ENCODE results near the gene GIPR. TPM values are rescaled to one million over a fixed set of nuclear protein-coding genes. Genes with fewer than 3 reads are reported as not detected.

GIPR gene
- total and polyA plus RNA-seq, 2 of the 13 experiments (the other 11 are each of a cell fraction or from before 2014, with no cell fraction given) = 0.15 to 1.2 TPM

- TF ChIP-seq ZFP36L1 (CRISPR knock-in tag; IDR thresholded peaks at IDR 0.05) (no peak), ERF (CRISPR knock-in tag; IDR thresholded peaks at IDR 0.05) (peak; percentile 33; the same call in 1 of the 2 replicates), ZNF225 (CRISPR knock-in tag; IDR thresholded peaks at IDR 0.05) (no peak), DR1 (CRISPR knock-in tag; IDR thresholded peaks at IDR 0.05) (no peak), REPIN1 (CRISPR knock-in tag; IDR thresholded peaks at IDR 0.05; ENCODE audit: borderline replicate concordance, low read depth) (no peak), TRIM24 (CRISPR knock-in tag; IDR thresholded peaks at IDR 0.05) (no peak), ZNF816 (CRISPR knock-in tag; IDR thresholded peaks at IDR 0.05; ENCODE audit: borderline replicate concordance) (no peak), ZFAT (CRISPR knock-in tag; conservative IDR thresholded peaks at IDR 0.05) (no peak), SP4 (CRISPR knock-in tag; IDR thresholded peaks at IDR 0.05) (0 out of 2 replicates have a peak, but pooled peaks have one; percentile 30), ZNF382 (CRISPR knock-in tag; IDR thresholded peaks at IDR 0.05; ENCODE audit: borderline replicate concordance) (no peak), KLF16 (CRISPR knock-in tag; IDR thresholded peaks at IDR 0.05) (no peak), POLR2G (IDR thresholded peaks at IDR 0.05; ENCODE audit: low read depth, low read length) (no peak), NCOA5 (CRISPR knock-in tag; IDR thresholded peaks at IDR 0.05) (no peak), ZNF329 (CRISPR knock-in tag; IDR thresholded peaks at IDR 0.05; ENCODE audit: low read depth) (no peak), SNAPC2 (CRISPR knock-in tag; IDR thresholded peaks at IDR 0.05) (0 out of 2 replicates have a peak, but pooled peaks have one; percentile 33), ZBTB3 (CRISPR knock-in tag; IDR thresholded peaks at IDR 0.05; ENCODE audit: borderline replicate concordance, low read depth) (no peak), ZNF234 (CRISPR knock-in tag; conservative IDR thresholded peaks at IDR 0.05) (no peak), ZNF484 (CRISPR knock-in tag; IDR thresholded peaks at IDR 0.05; ENCODE audit: borderline replicate concordance, low read depth) (no peak), NFRKB (IDR thresholded peaks at IDR 0.05) (no peak), ZNF274 (CRISPR knock-in tag; IDR thresholded peaks at IDR 0.05) (no peak), ZNF891 (CRISPR knock-in tag; IDR thresholded peaks at IDR 0.05) (no peak), AHR (CRISPR knock-in tag; IDR thresholded peaks at IDR 0.05) (no peak), ADNP (CRISPR knock-in tag; IDR thresholded peaks at IDR 0.05) (peak; percentile 59; the same call in 1 of the 2 replicates), SMAD1 (CRISPR knock-in tag; IDR thresholded peaks at IDR 0.05; ENCODE audit: borderline replicate concordance, low read depth) (no peak), ZNF761 (CRISPR knock-in tag; conservative IDR thresholded peaks at IDR 0.05) (no peak), CAMTA2 (CRISPR knock-in tag; IDR thresholded peaks at IDR 0.05; ENCODE audit: borderline replicate concordance) (no peak), SP5 (CRISPR knock-in tag; IDR thresholded peaks at IDR 0.05; ENCODE audit: borderline replicate concordance, low read depth) (peak; percentile 20; the same call in 1 of the 2 replicates), CHD4 (IDR thresholded peaks at IDR 0.05; ENCODE audit: borderline replicate concordance, low read length) (no peak), SALL1 (CRISPR knock-in tag; IDR thresholded peaks at IDR 0.05) (peak; percentile 45; the same call in 1 of the 2 replicates)
- TF ChIP-seq, protein P1, sequence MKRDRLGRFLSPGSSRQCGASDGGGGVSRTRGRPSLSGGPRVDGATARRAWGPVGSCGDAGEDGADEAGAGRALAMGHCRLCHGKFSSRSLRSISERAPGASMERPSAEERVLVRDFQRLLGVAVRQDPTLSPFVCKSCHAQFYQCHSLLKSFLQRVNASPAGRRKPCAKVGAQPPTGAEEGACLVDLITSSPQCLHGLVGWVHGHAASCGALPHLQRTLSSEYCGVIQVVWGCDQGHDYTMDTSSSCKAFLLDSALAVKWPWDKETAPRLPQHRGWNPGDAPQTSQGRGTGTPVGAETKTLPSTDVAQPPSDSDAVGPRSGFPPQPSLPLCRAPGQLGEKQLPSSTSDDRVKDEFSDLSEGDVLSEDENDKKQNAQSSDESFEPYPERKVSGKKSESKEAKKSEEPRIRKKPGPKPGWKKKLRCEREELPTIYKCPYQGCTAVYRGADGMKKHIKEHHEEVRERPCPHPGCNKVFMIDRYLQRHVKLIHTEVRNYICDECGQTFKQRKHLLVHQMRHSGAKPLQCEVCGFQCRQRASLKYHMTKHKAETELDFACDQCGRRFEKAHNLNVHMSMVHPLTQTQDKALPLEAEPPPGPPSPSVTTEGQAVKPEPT (CRISPR knock-in tag; IDR thresholded peaks at IDR 0.05; ENCODE audit: low read depth) = no peak
These were observed 9.6 kb downstream of the GIPR start (continued) for GRCh38 chr19:45677351-45678230.
